Measurements from ENCODE around the gene TPSB2.
"Not testable (repeated sequence)": the region's sequence is repeated elsewhere in the genome, so short reads cannot be mapped to it uniquely, and the experiment has no call there.

DNA sequence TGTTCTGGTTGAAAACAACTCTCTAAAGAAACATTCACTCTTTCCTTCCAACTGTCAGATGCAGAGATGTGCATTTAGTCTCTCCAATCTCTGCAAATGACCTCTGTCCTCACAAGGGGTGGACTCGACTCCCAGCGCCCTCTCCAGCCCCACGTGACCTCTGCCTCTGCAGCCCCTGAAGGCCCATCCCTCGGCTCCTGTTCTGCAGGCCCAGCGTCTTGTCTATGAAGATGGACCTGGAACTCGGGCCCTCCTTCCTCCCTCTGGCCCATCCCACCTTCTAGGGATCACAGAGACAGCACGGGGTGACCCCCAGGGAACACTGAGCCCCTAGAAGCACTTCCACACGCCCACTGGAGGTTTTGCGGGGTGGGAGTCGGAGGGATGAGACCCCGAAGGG is 13.4 kb upstream of the TPSB2 start:
- not testable (repeated sequence) for TF ChIP-seq POLR2A (IDR thresholded peaks at IDR 0.05)
- TF ChIP-seq, protein P1, sequence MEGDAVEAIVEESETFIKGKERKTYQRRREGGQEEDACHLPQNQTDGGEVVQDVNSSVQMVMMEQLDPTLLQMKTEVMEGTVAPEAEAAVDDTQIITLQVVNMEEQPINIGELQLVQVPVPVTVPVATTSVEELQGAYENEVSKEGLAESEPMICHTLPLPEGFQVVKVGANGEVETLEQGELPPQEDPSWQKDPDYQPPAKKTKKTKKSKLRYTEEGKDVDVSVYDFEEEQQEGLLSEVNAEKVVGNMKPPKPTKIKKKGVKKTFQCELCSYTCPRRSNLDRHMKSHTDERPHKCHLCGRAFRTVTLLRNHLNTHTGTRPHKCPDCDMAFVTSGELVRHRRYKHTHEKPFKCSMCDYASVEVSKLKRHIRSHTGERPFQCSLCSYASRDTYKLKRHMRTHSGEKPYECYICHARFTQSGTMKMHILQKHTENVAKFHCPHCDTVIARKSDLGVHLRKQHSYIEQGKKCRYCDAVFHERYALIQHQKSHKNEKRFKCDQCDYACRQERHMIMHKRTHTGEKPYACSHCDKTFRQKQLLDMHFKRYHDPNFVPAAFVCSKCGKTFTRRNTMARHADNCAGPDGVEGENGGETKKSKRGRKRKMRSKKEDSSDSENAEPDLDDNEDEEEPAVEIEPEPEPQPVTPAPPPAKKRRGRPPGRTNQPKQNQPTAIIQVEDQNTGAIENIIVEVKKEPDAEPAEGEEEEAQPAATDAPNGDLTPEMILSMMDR (IDR thresholded peaks at IDR 0.05), result not testable (repeated sequence)

Measured in right lobe of liver (tissue), 4 donors.